ENCODE results near the gene AZIN2.
"Not testable (repeated sequence)": the region's sequence is repeated elsewhere in the genome, so short reads cannot be mapped to it uniquely, and the experiment has no call there.

AZIN2 gene

GRCh38 chr1:33127001-33127823 is 46.3 kb downstream of the AZIN2 start:
- peak; percentile 97 to 99 (median 99) for DNase-seq (ENCODE audit: low read depth in 3 of 3)

- no peak for DNase-seq (ENCODE audit: low read depth in 3 of 3)
These were observed 47.8 kb downstream of the AZIN2 start for GRCh38 chr1:33128781-33129180.

- DNase-seq (ENCODE audit: low read depth in 3 of 3): peak in 1 of 3 experiments; percentile 11
These were observed 49.3 kb downstream of the AZIN2 start for GRCh38 chr1:33130297-33130696.

- no peak for DNase-seq (ENCODE audit: low read depth in 3 of 3)
These were observed 50.2 kb downstream of the AZIN2 start for GRCh38 chr1:33131191-33131590.

- DNase-seq (ENCODE audit: low read depth in 3 of 3): no peak
These were observed 51.6 kb downstream of the AZIN2 start for GRCh38 chr1:33132549-33132948.

- no peak for DNase-seq (ENCODE audit: low read depth in 3 of 3)
These were observed 52.6 kb downstream of the AZIN2 start for GRCh38 chr1:33133478-33134105.

- DNase-seq (ENCODE audit: low read depth in 3 of 3): not testable (repeated sequence)
These were observed 55.1 kb downstream of the AZIN2 start for GRCh38 chr1:33136041-33136440.

GRCh38 chr1:33137800-33138199 is 56.8 kb downstream of the AZIN2 start:
- DNase-seq (ENCODE audit: low read depth in 3 of 3): peak in 1 of 3 experiments; percentile 20

- DNase-seq (ENCODE audit: low read depth in 3 of 3): no peak
These were observed 59.5 kb downstream of the AZIN2 start for GRCh38 chr1:33140153-33141149.

- DNase-seq (ENCODE audit: low read depth in 3 of 3): no peak
These were observed 60.3 kb downstream of the AZIN2 start for GRCh38 chr1:33141216-33141615.

- DNase-seq (ENCODE audit: low read depth in 3 of 3): no peak
These were observed 60.8 kb downstream of the AZIN2 start for GRCh38 chr1:33141781-33142180.

- DNase-seq (ENCODE audit: low read depth in 3 of 3): no peak
These were observed 61.6 kb downstream of the AZIN2 start for GRCh38 chr1:33142483-33143064.

- no peak for DNase-seq (ENCODE audit: low read depth in 3 of 3)
These were observed 62.2 kb downstream of the AZIN2 start for GRCh38 chr1:33143176-33143575.

- DNase-seq (ENCODE audit: low read depth in 3 of 3): no peak
These were observed 62.7 kb downstream of the AZIN2 start for GRCh38 chr1:33143698-33144097.

GRCh38 chr1:33146003-33146402 is 65.0 kb downstream of the AZIN2 start:
- DNase-seq (ENCODE audit: low read depth in 3 of 3): no peak

- no peak for DNase-seq (ENCODE audit: low read depth in 3 of 3)
These were observed 66.5 kb downstream of the AZIN2 start for GRCh38 chr1:33147275-33147996.

- no peak for DNase-seq (ENCODE audit: low read depth in 3 of 3)
These were observed 67.0 kb downstream of the AZIN2 start for GRCh38 chr1:33147997-33148314.

- DNase-seq (ENCODE audit: low read depth in 3 of 3): no peak
These were observed 67.7 kb downstream of the AZIN2 start for GRCh38 chr1:33148615-33149014.

- no peak for DNase-seq (ENCODE audit: low read depth in 3 of 3)
These were observed 68.7 kb downstream of the AZIN2 start for GRCh38 chr1:33149453-33150190.

GRCh38 chr1:33150522-33150921 is 69.6 kb downstream of the AZIN2 start:
- no peak for DNase-seq (ENCODE audit: low read depth in 3 of 3)
